Measurements from ENCODE around the gene PIGZ. TPM values are rescaled to one million over a fixed set of nuclear protein-coding genes. Genes with fewer than 3 reads are reported as not detected.

Gene PIGZ
- total RNA-seq, 2 donors from 2014 or later: 3.4 to 6.4 TPM

DNA sequence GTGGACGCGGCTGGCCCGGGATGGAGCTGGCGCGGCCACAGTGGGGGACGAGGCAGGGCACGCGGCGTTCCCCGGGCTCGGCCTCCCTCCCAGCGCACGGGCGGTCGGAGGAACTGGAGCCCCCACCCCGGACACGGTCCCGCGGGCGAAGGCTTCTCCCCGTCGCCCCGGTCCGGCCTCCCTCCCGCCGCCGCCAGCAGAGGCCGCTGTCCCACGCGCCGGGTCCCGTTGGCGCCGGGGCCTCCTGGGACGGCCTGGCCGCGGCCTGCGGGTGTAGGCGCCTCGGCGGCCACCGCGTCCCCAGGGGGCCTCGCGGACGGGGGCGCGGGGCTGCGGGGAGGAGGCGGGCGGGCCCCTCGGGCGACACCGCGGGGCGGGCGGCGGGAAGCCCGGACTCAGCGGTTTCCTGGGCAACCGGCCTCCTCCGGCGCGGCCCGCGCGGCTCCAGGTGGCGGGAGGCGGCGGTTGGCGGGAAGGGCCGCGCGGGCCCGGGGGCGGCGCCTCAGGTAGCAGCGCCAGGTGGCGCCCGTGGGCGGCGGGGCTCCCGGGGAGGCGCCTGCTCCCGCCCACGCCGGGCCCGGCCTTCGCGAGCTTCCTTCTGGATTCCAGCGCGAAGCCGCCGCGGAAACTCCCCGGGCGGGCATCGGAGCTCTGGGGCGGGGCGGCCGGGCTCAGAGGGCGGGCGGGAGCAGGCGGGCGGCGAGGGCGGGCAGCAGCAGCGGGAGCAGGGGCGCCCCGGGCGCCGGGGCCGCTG lies 34.2 kb upstream of the PIGZ start:
- DNase-seq (ENCODE audit: low spot score): peak; percentile 93
- intact Hi-C loops (cut with DNase I): loop anchor here (10.0 kb wide), 1 partner anchor 182 kb away; no protein-coding TSS in a partner anchor

DNA sequence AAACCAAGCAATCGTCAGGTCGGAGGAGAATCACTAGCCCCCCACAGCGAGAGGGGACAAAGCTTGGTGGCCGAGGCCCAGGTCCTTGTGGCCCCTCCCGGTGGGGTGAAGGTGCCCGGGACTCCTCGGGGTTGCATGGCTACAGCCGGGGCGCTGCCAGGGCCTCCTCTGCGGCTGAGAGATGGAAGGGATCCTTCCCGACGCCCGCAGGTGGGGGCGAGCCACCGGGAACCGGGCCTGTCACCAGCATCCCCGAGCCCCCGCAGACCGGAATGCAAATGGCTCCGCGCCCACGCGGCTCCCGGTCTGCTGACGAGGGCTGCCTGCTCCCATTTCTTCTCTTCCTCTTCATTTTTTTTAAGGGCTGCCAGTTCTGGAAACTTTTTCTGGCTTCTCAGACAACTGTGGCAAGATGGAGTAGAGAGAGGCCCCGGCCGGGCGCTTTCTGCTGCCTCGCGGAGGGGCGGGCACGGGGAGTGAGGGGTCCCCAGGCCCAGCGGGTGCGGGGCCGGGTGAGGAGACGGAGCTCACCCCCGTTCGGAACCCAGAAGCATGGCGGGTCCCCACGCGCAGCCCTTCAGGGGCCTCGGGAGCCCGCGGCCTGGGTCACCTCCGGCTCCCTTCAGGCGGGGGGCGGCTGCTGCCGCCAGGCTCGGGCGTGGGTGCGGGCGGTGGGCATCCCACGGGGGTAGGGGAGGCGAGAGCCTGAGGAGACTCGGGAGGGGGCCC lies 33.5 kb upstream of the PIGZ start:
- peak; percentile 83 for DNase-seq (ENCODE audit: low spot score)

GRCh38 chr3:197001106-197001971 lies 32.7 kb upstream of the PIGZ start:
- DNase-seq (ENCODE audit: low spot score): peak; percentile 69
- intact Hi-C loops (cut with DNase I): loop anchor here (10.0 kb wide), 1 partner anchor 183 kb away; no protein-coding TSS in a partner anchor

More for the DNA sequence above, 33.5 kb upstream of the PIGZ start:
- intact Hi-C loops (cut with DNase I): loop anchor here (10.0 kb wide), 1 partner anchor 183 kb away; no protein-coding TSS in a partner anchor

DNA sequence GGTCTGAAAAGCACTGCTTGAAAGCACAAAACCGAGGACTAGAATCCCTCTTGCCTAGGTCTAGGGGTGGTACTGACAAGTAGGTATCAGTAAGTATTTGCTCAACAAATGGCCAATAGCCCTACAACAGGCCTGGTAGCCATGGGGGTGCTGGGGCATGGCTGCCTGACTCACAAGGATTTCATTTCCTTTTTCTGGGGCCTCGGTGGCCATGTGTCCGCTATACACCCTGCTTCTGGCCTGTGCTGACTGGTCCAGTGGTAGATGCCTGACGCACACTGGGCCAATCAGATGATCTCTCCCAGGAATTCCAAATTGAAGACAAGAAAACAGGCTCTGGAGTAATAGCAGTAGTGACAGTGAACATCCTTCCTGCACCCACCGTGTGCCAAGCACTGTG lies 31.6 kb upstream of the PIGZ start:
- intact Hi-C loops (cut with DNase I): loop anchor here (10.0 kb wide), 1 partner anchor 185 kb away; no protein-coding TSS in a partner anchor
- peak; percentile 53 for DNase-seq (ENCODE audit: low spot score)

DNA sequence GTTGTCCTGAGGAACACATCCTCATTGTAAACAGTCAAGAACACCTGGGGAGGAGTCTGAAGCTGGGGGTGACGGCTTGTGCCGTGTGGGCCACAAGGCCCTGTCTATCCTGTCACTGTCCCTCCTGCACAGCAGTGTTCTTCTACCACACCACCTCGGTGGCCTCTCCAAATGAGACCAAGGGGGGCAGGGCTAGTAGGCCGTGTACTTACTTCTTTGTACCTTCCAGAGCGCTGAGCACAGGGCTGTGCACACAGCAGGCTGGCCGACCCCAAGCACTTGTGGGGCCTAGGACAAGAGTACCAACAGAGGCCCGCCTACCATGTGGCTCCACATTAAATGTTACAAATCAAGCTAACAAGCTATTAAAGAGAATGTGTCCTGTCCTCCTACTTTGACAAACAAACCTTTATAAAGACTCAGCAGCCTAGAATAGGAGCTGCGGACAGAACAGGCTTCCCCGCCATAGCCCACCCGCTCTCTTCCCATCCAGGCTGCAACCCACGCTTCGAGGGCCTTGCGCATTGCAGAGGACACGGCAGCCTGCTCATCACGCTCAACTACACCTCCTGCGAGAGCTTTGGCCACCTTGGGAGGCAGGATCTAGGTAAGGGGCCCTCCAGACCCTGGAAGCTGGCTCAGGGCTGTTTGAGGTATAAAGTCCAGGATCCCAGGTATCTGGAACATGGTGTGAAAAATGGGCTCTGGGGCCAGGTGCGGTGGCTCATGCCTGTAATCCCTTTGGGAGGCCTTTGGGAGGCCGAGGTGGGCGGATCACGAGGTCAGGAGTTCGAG lies 30.5 kb upstream of the PIGZ start:
- intact Hi-C loops (cut with DNase I): no loop called here

GRCh38 chr3:196997311-196997710 lies 28.7 kb upstream of the PIGZ start:
- intact Hi-C loops (cut with DNase I): no loop called here
- DNase-seq (ENCODE audit: low spot score): no peak

More for the DNA sequence above, 30.5 kb upstream of the PIGZ start:
- peak; percentile 70 for DNase-seq (ENCODE audit: low spot score)

DNA sequence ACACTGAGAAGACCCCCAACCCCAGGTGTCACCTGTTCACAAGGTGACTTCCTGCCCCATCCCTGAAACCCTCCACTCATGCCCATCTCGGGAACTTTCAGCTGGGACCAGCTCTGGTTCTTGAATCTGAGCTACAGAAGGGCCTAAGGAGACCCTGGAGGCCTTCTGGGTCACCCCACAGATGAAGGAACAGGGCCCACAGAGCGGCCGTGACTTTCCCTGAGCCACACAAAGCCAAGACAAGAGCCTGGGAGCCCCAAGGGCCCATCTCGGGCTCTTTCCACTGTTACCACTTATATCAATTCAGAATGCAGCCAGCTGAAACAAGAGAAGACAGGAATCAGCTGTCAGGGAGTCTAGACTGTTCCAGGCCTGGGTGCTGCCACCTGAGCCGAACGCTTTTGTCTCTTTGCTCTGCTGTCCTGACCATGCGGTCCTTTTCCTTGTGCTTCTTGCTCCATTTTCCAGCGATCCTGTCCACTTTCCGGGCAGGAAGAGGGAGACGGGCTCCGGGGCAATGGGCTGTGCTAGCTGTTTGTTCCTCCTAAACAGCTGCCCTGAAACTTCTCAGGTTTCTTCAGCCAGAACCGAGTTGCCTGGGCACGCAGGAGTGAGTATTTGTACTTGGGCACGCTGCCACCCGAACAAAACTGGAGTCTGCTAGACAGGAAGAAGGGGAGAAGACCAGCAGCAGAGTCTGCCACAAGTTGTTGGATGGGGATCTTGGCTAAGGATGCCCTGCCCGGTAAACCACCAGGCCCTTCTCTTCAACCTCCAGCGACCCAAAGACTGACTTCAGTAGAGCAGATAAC lies 28.0 kb upstream of the PIGZ start:
- DNase-seq (ENCODE audit: low spot score): peak; percentile 65
- intact Hi-C loops (cut with DNase I): no loop called here

- intact Hi-C loops (cut with DNase I): no loop called here
- peak; percentile 32 for DNase-seq (ENCODE audit: low spot score)
These were observed 27.2 kb upstream of the PIGZ start for GRCh38 chr3:196995646-196996355.

GRCh38 chr3:196995027-196995426 lies 26.4 kb upstream of the PIGZ start:
- DNase-seq (ENCODE audit: low spot score): peak; percentile 25
- intact Hi-C loops (cut with DNase I): no loop called here

- peak; percentile 25 for DNase-seq (ENCODE audit: low spot score)
- intact Hi-C loops (cut with DNase I): no loop called here
These were observed 25.4 kb upstream of the PIGZ start for GRCh38 chr3:196994056-196994455.

GRCh38 chr3:196992461-196993065 lies 23.9 kb upstream of the PIGZ start:
- DNase-seq (ENCODE audit: low spot score): peak; percentile 41
- intact Hi-C loops (cut with DNase I): no loop called here

GRCh38 chr3:196991581-196992460 lies 23.2 kb upstream of the PIGZ start:
- DNase-seq (ENCODE audit: low spot score): peak; percentile 68
- intact Hi-C loops (cut with DNase I): no loop called here

DNA sequence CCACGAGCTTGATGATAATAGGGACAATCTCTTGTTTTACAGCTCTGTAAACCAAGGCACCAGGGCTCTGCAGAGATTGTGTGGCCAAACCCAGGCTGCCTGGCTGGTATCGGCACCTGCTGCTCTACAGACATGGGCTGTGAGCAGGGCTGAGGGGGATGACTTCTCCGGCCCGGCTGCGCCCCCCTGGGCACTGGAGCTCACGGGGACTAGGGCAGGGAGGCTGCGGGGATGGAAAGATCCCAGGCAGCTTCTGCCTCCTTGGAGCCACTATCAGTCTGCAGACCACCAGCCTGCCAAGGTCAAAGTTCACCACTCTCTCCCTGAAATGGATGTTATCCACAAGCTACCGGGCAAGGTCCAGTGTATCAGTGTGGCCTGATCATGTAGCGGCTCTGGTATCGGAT lies 22.0 kb upstream of the PIGZ start:
- DNase-seq (ENCODE audit: low spot score): peak; percentile 63
- intact Hi-C loops (cut with DNase I): no loop called here

DNA sequence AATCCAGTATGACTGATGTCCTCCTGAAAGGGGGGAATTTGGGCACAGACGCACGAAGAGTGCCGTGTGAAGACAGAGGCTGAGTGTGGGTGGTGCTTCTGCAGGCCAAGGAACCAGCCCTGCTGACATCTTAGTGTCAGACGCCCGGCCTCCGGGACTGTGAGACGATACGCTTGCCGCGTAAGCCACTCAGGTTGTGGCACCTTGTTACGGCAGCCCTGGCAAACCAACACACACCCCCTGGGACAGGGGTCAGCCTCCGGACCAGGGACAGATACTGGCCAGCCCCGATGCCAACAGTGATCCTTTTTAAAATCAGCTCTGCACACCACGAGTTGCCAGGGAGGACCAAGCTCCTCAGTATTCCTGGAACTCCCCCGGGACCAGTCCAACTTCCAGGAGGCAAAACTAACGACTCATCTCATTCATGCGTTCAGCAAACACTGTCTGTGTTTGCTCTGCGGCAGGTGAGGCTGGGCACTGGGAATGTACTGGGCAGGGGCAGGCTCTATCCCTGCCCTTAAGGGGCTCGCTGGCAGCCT lies 21.2 kb upstream of the PIGZ start:
- peak; percentile 77 for DNase-seq (ENCODE audit: low spot score)
- intact Hi-C loops (cut with DNase I): no loop called here

DNA sequence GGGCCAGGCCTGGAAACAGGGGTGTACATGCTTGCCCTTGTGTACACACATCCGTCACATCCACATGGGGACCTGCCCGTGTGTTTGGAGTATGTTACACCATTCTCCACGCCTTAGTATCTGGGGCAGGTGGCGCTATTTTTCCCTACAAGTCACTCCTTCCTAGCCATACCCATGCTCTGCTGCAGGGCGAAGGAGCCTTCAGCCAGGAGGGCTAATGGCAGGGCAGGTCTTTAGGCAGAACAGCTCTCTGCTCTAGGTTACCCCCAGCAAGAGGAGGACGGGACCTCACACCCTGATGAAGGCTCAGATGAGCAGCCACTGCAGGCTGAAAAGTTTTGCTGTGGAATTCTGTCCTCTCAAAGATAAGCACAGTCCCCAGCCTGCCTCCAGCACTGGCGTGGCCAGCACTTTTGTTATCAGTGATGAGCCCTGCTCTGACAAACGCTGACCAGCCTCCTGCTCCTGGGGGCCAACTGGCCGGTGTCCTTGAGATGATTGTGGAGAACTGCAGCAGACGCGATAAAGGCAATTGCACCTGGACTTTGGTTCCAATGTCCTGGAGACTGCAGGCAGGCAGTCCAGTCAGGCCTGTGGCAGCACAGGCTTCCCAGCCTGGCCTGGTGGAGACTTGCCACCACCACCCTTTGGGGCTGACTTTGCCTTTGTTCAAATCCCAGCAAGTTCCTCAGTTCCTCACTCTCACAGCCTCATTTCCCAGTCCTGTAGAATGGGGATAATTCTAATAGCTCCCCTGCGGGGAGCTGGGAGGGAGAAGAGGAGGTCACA lies 19.8 kb upstream of the PIGZ start:
- DNase-seq (ENCODE audit: low spot score): peak; percentile 72

More for the DNA sequence above, 19.8 kb upstream of the PIGZ start:
- intact Hi-C loops (cut with DNase I): no loop called here
